ENCODE results near the gene NFATC4.

DNA sequence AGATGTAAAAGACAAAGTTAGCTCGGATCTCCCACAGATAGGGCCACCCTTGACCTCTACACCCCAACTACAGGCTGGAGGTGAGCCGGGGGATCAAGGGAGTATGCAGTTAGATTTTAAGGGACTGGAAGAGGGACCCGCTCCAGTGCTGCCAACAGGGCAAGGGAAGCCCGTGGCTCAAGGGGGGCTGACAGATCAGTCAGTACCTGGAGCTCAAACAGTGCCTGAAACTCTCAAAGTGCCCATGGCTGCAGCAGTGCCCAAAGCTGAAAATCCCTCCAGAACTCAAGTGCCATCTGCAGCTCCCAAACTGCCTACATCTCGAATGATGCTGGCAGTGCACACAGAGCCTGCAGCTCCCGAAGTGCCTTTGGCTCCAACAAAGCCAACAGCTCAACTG is 41.2 kb downstream of the NFATC4 start:
- TF ChIP-seq, protein P1, sequence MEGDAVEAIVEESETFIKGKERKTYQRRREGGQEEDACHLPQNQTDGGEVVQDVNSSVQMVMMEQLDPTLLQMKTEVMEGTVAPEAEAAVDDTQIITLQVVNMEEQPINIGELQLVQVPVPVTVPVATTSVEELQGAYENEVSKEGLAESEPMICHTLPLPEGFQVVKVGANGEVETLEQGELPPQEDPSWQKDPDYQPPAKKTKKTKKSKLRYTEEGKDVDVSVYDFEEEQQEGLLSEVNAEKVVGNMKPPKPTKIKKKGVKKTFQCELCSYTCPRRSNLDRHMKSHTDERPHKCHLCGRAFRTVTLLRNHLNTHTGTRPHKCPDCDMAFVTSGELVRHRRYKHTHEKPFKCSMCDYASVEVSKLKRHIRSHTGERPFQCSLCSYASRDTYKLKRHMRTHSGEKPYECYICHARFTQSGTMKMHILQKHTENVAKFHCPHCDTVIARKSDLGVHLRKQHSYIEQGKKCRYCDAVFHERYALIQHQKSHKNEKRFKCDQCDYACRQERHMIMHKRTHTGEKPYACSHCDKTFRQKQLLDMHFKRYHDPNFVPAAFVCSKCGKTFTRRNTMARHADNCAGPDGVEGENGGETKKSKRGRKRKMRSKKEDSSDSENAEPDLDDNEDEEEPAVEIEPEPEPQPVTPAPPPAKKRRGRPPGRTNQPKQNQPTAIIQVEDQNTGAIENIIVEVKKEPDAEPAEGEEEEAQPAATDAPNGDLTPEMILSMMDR (IDR thresholded peaks at IDR 0.05): no peak
- TF ChIP-seq POLR2AphosphoS5 (IDR thresholded peaks at IDR 0.05) (no peak), POLR2A (IDR thresholded peaks at IDR 0.05) (no peak)

Measured in upper lobe of left lung (tissue), 4 donors.